22Rv1 (cell line): ENCODE measurements around the gene TEX261.

Experiments
- ZFX ChIP-seq: fragments of 450-650 bp; IDR thresholded peaks from 2 replicates; pipeline ENCODE4 v1.6.1; 2017; ENCODE audit warnings: antibody characterized with exemption, borderline replicate concordance
- TF ChIP-seq, protein P1 (sequence below): fragments of 450-650 bp; IDR thresholded peaks from 2 replicates; pipeline ENCODE4 v1.5.1; 2017; ENCODE audit warnings: mild to moderate bottlenecking

DNA sequence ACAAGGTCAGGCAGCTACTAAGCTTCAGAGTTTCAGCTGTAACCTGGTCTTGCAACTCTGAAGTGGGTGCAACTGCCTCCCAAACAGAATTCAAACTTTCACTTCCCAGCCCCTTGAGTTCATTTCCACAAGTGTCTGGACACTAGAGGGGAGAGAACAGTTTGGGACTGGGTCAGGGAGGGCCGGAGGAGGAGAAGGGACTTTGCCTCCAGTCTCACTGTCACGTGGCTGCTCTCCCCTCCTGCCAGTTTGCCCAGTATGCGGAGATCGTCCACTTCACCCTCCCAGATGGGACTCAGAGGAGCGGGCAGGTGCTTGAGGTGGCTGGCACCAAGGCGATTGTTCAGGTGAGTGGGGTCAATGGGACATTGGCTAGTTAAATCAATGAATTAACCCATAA, 36.9 kb downstream of the TEX261 start:
- TF ChIP-seq, protein P1, sequence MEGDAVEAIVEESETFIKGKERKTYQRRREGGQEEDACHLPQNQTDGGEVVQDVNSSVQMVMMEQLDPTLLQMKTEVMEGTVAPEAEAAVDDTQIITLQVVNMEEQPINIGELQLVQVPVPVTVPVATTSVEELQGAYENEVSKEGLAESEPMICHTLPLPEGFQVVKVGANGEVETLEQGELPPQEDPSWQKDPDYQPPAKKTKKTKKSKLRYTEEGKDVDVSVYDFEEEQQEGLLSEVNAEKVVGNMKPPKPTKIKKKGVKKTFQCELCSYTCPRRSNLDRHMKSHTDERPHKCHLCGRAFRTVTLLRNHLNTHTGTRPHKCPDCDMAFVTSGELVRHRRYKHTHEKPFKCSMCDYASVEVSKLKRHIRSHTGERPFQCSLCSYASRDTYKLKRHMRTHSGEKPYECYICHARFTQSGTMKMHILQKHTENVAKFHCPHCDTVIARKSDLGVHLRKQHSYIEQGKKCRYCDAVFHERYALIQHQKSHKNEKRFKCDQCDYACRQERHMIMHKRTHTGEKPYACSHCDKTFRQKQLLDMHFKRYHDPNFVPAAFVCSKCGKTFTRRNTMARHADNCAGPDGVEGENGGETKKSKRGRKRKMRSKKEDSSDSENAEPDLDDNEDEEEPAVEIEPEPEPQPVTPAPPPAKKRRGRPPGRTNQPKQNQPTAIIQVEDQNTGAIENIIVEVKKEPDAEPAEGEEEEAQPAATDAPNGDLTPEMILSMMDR: no peak
- no peak for TF ChIP-seq ZFX
